Fibroblast of the aortic adventitia (primary cell): ENCODE measurements around the gene FAIM2. TPM values are rescaled to one million over a fixed set of nuclear protein-coding genes. Genes with fewer than 3 reads are reported as not detected.

Experiments used
- DNase-seq: peaks from one replicate; pipeline ENCODE4 v3.0.0-alpha.2; 2010; ENCODE audit warnings: low read depth
- H3K4me3 ChIP-seq: 2 replicates; pipeline ENCODE4 v1.5.1; 2011; ENCODE audit warnings: low read depth, mild to moderate bottlenecking, control low read depth, low read length, moderate library complexity
- CTCF ChIP-seq: IDR thresholded peaks from 2 replicates; pipeline ENCODE4 v1.5.1; 2011; ENCODE audit warnings: mild to moderate bottlenecking, low read length, control low read depth, inconsistent platforms; ENCODE audit not compliant: insufficient read depth
- total RNA-seq: library from RNA; depleted of rRNA; stranded (reverse); fragments of >200 nt; gene quantifications from 2 replicates; pipeline ENCODE4 v1.2.3, GENCODE V29; 2012; ENCODE audit warnings: low replicate concordance

Gene FAIM2
- total RNA-seq, 1 donor, result 12.9 TPM

GRCh38 chr12:49920241-49920914 lies 16.7 kb upstream of the FAIM2 start:
- peak; percentile 86 for DNase-seq
- H3K4me3 ChIP-seq, result no peak overlapping the region
- TF ChIP-seq CTCF, result no peak

- TF ChIP-seq CTCF, result no peak
- H3K4me3 ChIP-seq, result no peak overlapping the region
- no peak for DNase-seq
Observed at GRCh38 chr12:49917788-49918173, 14.1 kb upstream of the FAIM2 start.

- no peak for TF ChIP-seq CTCF
- H3K4me3 ChIP-seq, result no peak overlapping the region
- DNase-seq, result no peak
Observed at GRCh38 chr12:49917166-49917787, 13.6 kb upstream of the FAIM2 start.

- DNase-seq, result no peak
- TF ChIP-seq CTCF, result no peak
- H3K4me3 ChIP-seq, result no peak overlapping the region
Observed at GRCh38 chr12:49916129-49916919, 12.6 kb upstream of the FAIM2 start.

GRCh38 chr12:49912345-49913255 lies 8.9 kb upstream of the FAIM2 start:
- no peak for TF ChIP-seq CTCF
- no peak overlapping the region for H3K4me3 ChIP-seq
- peak; percentile 32 for DNase-seq

GRCh38 chr12:49911213-49911605 lies 7.5 kb upstream of the FAIM2 start:
- no peak for TF ChIP-seq CTCF
- no peak overlapping the region for H3K4me3 ChIP-seq
- no peak for DNase-seq
